GM12872 (cell line): ENCODE data around the gene ZNF260.

Experiments used
- TF ChIP-seq, protein P1 (sequence below): IDR thresholded peaks from 3 replicates; pipeline ENCODE4 v1.5.1; 2011; ENCODE audit warnings: low read depth, mild to moderate bottlenecking, low read length, moderate library complexity; ENCODE audit not compliant: insufficient read depth

ZNF260 gene

DNA sequence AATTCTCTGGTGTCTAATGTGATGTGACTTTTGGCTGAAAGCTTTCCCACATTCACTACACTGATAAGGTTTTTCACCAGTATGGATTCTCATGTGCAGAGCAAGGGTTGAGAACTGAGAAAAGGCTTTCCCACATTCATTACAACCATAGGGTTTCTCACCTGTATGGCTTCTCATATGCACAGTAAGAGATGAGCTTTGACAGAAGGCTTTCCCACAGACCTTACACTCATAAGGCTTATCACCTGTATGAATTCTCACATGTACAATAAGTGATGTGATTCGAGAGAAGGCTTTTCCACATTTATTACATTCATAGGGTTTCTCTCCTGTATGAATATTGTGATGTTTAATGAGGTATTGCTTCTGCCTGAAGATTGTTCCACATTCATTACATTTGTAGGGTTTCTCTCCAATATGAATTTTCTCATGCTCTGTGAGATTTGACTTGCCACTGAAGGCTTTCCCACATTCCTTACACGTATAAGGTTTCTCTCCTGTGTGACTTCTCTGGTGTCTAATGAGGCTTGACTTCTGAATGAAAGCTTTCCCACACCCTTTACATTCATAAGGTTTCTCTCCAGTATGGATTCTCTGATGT, 14.0 kb downstream of the ZNF260 start:
- TF ChIP-seq, protein P1, sequence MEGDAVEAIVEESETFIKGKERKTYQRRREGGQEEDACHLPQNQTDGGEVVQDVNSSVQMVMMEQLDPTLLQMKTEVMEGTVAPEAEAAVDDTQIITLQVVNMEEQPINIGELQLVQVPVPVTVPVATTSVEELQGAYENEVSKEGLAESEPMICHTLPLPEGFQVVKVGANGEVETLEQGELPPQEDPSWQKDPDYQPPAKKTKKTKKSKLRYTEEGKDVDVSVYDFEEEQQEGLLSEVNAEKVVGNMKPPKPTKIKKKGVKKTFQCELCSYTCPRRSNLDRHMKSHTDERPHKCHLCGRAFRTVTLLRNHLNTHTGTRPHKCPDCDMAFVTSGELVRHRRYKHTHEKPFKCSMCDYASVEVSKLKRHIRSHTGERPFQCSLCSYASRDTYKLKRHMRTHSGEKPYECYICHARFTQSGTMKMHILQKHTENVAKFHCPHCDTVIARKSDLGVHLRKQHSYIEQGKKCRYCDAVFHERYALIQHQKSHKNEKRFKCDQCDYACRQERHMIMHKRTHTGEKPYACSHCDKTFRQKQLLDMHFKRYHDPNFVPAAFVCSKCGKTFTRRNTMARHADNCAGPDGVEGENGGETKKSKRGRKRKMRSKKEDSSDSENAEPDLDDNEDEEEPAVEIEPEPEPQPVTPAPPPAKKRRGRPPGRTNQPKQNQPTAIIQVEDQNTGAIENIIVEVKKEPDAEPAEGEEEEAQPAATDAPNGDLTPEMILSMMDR, result no peak

- TF ChIP-seq, protein P1, result no peak
Observed at GRCh38 chr19:36508325-36508724, 19.7 kb downstream of the ZNF260 start.

- TF ChIP-seq, protein P1, result no peak
Observed at GRCh38 chr19:36501973-36502372, 26.1 kb downstream of the ZNF260 start.

- TF ChIP-seq, protein P1, result no peak
Observed at GRCh38 chr19:36497001-36497400, 31.1 kb downstream of the ZNF260 start.

GRCh38 chr19:36492689-36493453, 35.2 kb downstream of the ZNF260 start:
- TF ChIP-seq, protein P1, result peak; percentile 58

- TF ChIP-seq, protein P1, result no peak
Observed at GRCh38 chr19:36489920-36490415, 38.1 kb downstream of the ZNF260 start.

- TF ChIP-seq, protein P1, result no peak
Observed at GRCh38 chr19:36489118-36489919, 38.8 kb downstream of the ZNF260 start, which contains the start of gene ZNF566. Gene ZNF566 (minus strand): TSS chr19:36489561. CDS start chr19:36476557, 13,004 bp downstream.
